ENCODE data around the gene C1orf232.

Gene C1orf232

GRCh38 chr1:26166719-26167281 lies 2.0 kb downstream of the C1orf232 start:
- Histone ChIP-seq H3K4me2 (ENCODE audit: low read length) (no peak overlapping the region), H2BK120ac (ENCODE audit: low read depth, low read length) (no peak overlapping the region), H2BK15ac (replicated peaks; ENCODE audit: low read depth) (no peak overlapping the region), H3K36me3 (ENCODE audit: control insufficient read depth, insufficient read depth, low read length) (no peaks in the 10 kb centered on the region), H2BK5ac (ENCODE audit: low read length) (no peak overlapping the region), H3K9ac (ENCODE audit: low read length) (no peak overlapping the region), H3K56ac (ENCODE audit: low read length) (no peak overlapping the region), H2AK5ac (ENCODE audit: low read length) (peak overlapping the region; percentile 62), H3K79me2 (ENCODE audit: control insufficient read depth, insufficient read depth, low read length) (peaks cover 8% of the 10 kb centered on the region), H4K8ac (ENCODE audit: low read depth, low read length) (no peak overlapping the region), H3K27me3 (ENCODE audit: insufficient read depth, low read length, poor library complexity) (peaks cover 6% of the 10 kb centered on the region), H3K27ac (ENCODE audit: low read depth, low read length) (no peak overlapping the region), H3K18ac (ENCODE audit: low read length) (no peak overlapping the region), H3K4ac (ENCODE audit: low read depth, low read length) (no peak overlapping the region), H3K4me3 (ENCODE audit: low read length) (no peak overlapping the region), H3K23ac (ENCODE audit: low read length) (no peak overlapping the region), H4K5ac (ENCODE audit: low read length) (no peak overlapping the region), H3K79me1 (ENCODE audit: low read length) (peaks cover 14% of the 10 kb centered on the region), H3K4me1 (ENCODE audit: control insufficient read depth, low read depth, low read length) (peaks cover 18% of the 10 kb centered on the region)
- no peak for DNase-seq
- WGBS (ENCODE audit: extremely low coverage, insufficient coverage, low lambda C conversion rate), result no CpG with 5 or more reads among the region's 4 CpGs

DNA sequence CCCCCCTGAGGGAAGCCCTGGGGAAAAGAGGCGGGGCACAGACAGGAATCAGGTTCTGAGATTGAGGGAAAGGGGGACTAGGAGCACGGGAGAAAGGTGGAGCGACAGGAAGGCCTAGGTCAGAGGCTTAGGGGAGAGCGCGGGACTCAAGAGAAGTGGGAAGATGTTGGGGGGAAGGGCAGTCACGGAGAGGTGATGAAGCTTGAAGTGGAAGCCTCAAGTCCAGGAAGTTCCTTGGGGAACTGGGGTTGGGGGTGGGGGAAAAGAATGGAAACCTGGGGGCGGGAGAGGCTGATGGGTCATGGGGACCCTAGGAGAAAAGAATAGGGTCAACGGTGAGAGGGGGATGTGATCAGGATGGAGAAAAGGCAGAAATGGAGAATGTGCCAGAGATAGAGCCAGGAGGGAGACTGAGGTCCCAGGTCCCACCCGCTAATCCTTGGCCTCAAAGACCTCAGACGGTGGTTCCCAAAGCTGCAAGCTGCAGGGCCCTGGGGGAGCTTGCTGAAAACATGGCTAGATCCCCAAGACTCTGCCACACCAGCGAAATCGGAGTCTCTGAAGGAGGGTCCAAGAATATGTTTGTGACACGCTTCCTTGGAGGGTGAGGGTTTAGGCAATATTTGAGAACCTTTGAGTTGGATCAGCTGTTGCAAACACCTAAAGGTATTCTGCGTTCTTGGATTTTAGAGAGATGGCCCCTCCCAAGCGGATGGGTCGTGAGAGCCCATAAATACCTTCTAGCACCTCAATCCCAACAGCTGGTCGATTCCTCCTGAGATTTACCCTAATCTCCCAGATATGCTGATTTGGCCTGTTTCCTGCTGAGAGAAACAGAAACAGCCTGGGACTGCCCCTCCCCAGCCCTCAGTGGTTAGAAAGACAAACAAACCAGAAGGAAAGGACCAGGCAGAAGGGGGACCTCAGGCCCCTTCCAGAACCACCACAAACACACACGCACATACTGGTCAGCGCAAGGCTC lies 3.6 kb downstream of the C1orf232 start:
- Histone ChIP-seq H3K4me1 (ENCODE audit: control insufficient read depth, low read depth, low read length) (peaks cover 23% of the 10 kb centered on the region), H3K27ac (ENCODE audit: low read depth, low read length) (no peak overlapping the region), H3K79me1 (ENCODE audit: low read length) (peaks cover 2% of the 10 kb centered on the region), H3K18ac (ENCODE audit: low read length) (peak overlapping the region; percentile 3), H3K23ac (ENCODE audit: low read length) (no peak overlapping the region), H2BK5ac (ENCODE audit: low read length) (peak overlapping the region; percentile 7), H3K56ac (ENCODE audit: low read length) (peak overlapping the region; percentile 54), H3K27me3 (ENCODE audit: insufficient read depth, low read length, poor library complexity) (peaks cover 6% of the 10 kb centered on the region), H2BK15ac (replicated peaks; ENCODE audit: low read depth) (no peak overlapping the region), H4K5ac (ENCODE audit: low read length) (no peak overlapping the region), H3K4me3 (ENCODE audit: low read length) (no peak overlapping the region), H3K4ac (ENCODE audit: low read depth, low read length) (peak overlapping the region; percentile 1), H3K9ac (ENCODE audit: low read length) (peak overlapping the region; percentile 49), H3K36me3 (ENCODE audit: control insufficient read depth, insufficient read depth, low read length) (no peaks in the 10 kb centered on the region), H2AK5ac (ENCODE audit: low read length) (no peak overlapping the region), H3K4me2 (ENCODE audit: low read length) (peak overlapping the region; percentile 66), H2BK120ac (ENCODE audit: low read depth, low read length) (no peak overlapping the region), H3K79me2 (ENCODE audit: control insufficient read depth, insufficient read depth, low read length) (no peaks in the 10 kb centered on the region), H4K8ac (ENCODE audit: low read depth, low read length) (no peak overlapping the region)
- no CpG with 5 or more reads among the region's 19 CpGs for WGBS (ENCODE audit: extremely low coverage, insufficient coverage, low lambda C conversion rate)
- DNase-seq, result peak; percentile 88

GRCh38 chr1:26164036-26164860 lies 4.5 kb downstream of the C1orf232 start:
- Histone ChIP-seq H3K4me3 (ENCODE audit: low read length) (no peak overlapping the region), H3K4ac (ENCODE audit: low read depth, low read length) (no peak overlapping the region), H3K23ac (ENCODE audit: low read length) (no peak overlapping the region), H3K79me2 (ENCODE audit: control insufficient read depth, insufficient read depth, low read length) (no peaks in the 10 kb centered on the region), H3K79me1 (ENCODE audit: low read length) (no peaks in the 10 kb centered on the region), H3K27ac (ENCODE audit: low read depth, low read length) (no peak overlapping the region), H3K4me1 (ENCODE audit: control insufficient read depth, low read depth, low read length) (peaks cover 23% of the 10 kb centered on the region), H4K5ac (ENCODE audit: low read length) (no peak overlapping the region), H3K27me3 (ENCODE audit: insufficient read depth, low read length, poor library complexity) (peaks cover 6% of the 10 kb centered on the region), H3K36me3 (ENCODE audit: control insufficient read depth, insufficient read depth, low read length) (no peaks in the 10 kb centered on the region), H3K9ac (ENCODE audit: low read length) (peak overlapping the region; percentile 49), H4K8ac (ENCODE audit: low read depth, low read length) (no peak overlapping the region), H3K4me2 (ENCODE audit: low read length) (peak overlapping the region; percentile 66), H3K18ac (ENCODE audit: low read length) (peak overlapping the region; percentile 30), H2BK120ac (ENCODE audit: low read depth, low read length) (no peak overlapping the region), H2BK15ac (replicated peaks; ENCODE audit: low read depth) (no peak overlapping the region), H2AK5ac (ENCODE audit: low read length) (no peak overlapping the region), H3K56ac (ENCODE audit: low read length) (peak overlapping the region; percentile 54), H2BK5ac (ENCODE audit: low read length) (no peak overlapping the region)
- WGBS (ENCODE audit: extremely low coverage, insufficient coverage, low lambda C conversion rate), result no CpG with 5 or more reads among the region's 72 CpGs
- peak; percentile 80 for DNase-seq

DNA sequence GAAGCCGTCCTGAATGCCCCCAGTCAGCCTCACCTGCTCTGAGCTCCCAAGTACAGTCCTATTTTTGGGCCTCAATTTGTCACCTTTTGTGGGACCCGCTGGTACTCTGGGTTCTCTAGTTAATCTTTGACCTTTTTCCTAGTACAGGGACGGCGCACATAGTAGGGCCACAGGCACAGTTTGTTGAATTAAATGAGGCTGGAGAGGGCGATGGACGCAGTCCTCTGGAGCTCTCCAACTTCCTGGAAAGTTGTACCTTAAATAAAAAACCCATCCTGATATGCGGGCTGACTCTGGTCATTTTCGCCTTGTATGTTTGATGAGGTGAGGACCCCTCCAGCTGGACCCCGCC lies 5.1 kb downstream of the C1orf232 start:
- no peak overlapping the region for H3K23ac ChIP-seq (ENCODE audit: low read length)
- no peak for DNase-seq
- H3K27me3 ChIP-seq (ENCODE audit: insufficient read depth, low read length, poor library complexity), result peaks cover 6% of the 10 kb centered on the region
- no peak overlapping the region for H2BK120ac ChIP-seq (ENCODE audit: low read depth, low read length)
- H2AK5ac ChIP-seq (ENCODE audit: low read length), result no peak overlapping the region
- H2BK15ac ChIP-seq (replicated peaks; ENCODE audit: low read depth), result no peak overlapping the region
- no peak overlapping the region for H3K9ac ChIP-seq (ENCODE audit: low read length)
- H3K27ac ChIP-seq (ENCODE audit: low read depth, low read length), result no peak overlapping the region
- no peak overlapping the region for H4K5ac ChIP-seq (ENCODE audit: low read length)
- no peak overlapping the region for H3K4me2 ChIP-seq (ENCODE audit: low read length)
- no peaks in the 10 kb centered on the region for H3K79me2 ChIP-seq (ENCODE audit: control insufficient read depth, insufficient read depth, low read length)
- H2BK5ac ChIP-seq (ENCODE audit: low read length), result no peak overlapping the region
- peaks cover 25% of the 10 kb centered on the region for H3K4me1 ChIP-seq (ENCODE audit: control insufficient read depth, low read depth, low read length)
- no peaks in the 10 kb centered on the region for H3K36me3 ChIP-seq (ENCODE audit: control insufficient read depth, insufficient read depth, low read length)
- H3K18ac ChIP-seq (ENCODE audit: low read length), result no peak overlapping the region
- no peak overlapping the region for H3K4me3 ChIP-seq (ENCODE audit: low read length)
- H4K8ac ChIP-seq (ENCODE audit: low read depth, low read length), result no peak overlapping the region
- H3K79me1 ChIP-seq (ENCODE audit: low read length), result no peaks in the 10 kb centered on the region
- no CpG with 5 or more reads among the region's 9 CpGs for WGBS (ENCODE audit: extremely low coverage, insufficient coverage, low lambda C conversion rate)
- no peak overlapping the region for H3K4ac ChIP-seq (ENCODE audit: low read depth, low read length)
- no peak overlapping the region for H3K56ac ChIP-seq (ENCODE audit: low read length)

GRCh38 chr1:26162220-26162709 lies 6.5 kb downstream of the C1orf232 start:
- H4K5ac ChIP-seq (ENCODE audit: low read length), result no peak overlapping the region
- no peak for DNase-seq
- peak overlapping the region; percentile 89 for H3K56ac ChIP-seq (ENCODE audit: low read length)
- peaks cover 6% of the 10 kb centered on the region for H3K27me3 ChIP-seq (ENCODE audit: insufficient read depth, low read length, poor library complexity)
- H3K4me3 ChIP-seq (ENCODE audit: low read length), result no peak overlapping the region
- H3K4me2 ChIP-seq (ENCODE audit: low read length), result peak overlapping the region; percentile 74
- peaks cover 32% of the 10 kb centered on the region for H3K4me1 ChIP-seq (ENCODE audit: control insufficient read depth, low read depth, low read length)
- no peak overlapping the region for H4K8ac ChIP-seq (ENCODE audit: low read depth, low read length)
- no CpG with 5 or more reads among the region's 21 CpGs for WGBS (ENCODE audit: extremely low coverage, insufficient coverage, low lambda C conversion rate)
- H3K36me3 ChIP-seq (ENCODE audit: control insufficient read depth, insufficient read depth, low read length), result no peaks in the 10 kb centered on the region
- no peak overlapping the region for H2AK5ac ChIP-seq (ENCODE audit: low read length)
- no peak overlapping the region for H2BK5ac ChIP-seq (ENCODE audit: low read length)
- no peak overlapping the region for H3K4ac ChIP-seq (ENCODE audit: low read depth, low read length)
- H3K79me2 ChIP-seq (ENCODE audit: control insufficient read depth, insufficient read depth, low read length), result no peaks in the 10 kb centered on the region
- no peak overlapping the region for H3K27ac ChIP-seq (ENCODE audit: low read depth, low read length)
- H3K18ac ChIP-seq (ENCODE audit: low read length), result no peak overlapping the region
- peak overlapping the region; percentile 71 for H3K9ac ChIP-seq (ENCODE audit: low read length)
- no peak overlapping the region for H2BK15ac ChIP-seq (replicated peaks; ENCODE audit: low read depth)
- no peak overlapping the region for H2BK120ac ChIP-seq (ENCODE audit: low read depth, low read length)
- H3K23ac ChIP-seq (ENCODE audit: low read length), result peak overlapping the region; percentile 15
- H3K79me1 ChIP-seq (ENCODE audit: low read length), result no peaks in the 10 kb centered on the region
